HuH-7 (cell line): ENCODE data around the gene PCDHGB5.

Source experiments
- DNase-seq: peaks from one replicate; pipeline ENCODE4 v3.0.0; 2011; ENCODE audit warnings: low spot score

Gene PCDHGB5

GRCh38 chr5:141441571-141442170 lies 43.9 kb downstream of the PCDHGB5 start:
- no peak for DNase-seq
